ENCODE results near the gene EVC2. TPM values are rescaled to one million over a fixed set of nuclear protein-coding genes. Genes with fewer than 3 reads are reported as not detected.

The EVC2 gene
- total RNA-seq, 4 donors from 2014 or later, result 7.8 to 22.2 (median 9.9) TPM

- no peak overlapping the region for H3K27ac ChIP-seq
- WGBS, result 94% methylated on average over 5 of the region's 5 CpGs
- peaks cover 32% of the 10 kb centered on the region for H3K4me1 ChIP-seq
- TF ChIP-seq POLR2AphosphoS5 (IDR thresholded peaks at IDR 0.05), result no peak
- no peak for TF ChIP-seq POLR2A (IDR thresholded peaks at IDR 0.05)
- TF ChIP-seq, protein P1, sequence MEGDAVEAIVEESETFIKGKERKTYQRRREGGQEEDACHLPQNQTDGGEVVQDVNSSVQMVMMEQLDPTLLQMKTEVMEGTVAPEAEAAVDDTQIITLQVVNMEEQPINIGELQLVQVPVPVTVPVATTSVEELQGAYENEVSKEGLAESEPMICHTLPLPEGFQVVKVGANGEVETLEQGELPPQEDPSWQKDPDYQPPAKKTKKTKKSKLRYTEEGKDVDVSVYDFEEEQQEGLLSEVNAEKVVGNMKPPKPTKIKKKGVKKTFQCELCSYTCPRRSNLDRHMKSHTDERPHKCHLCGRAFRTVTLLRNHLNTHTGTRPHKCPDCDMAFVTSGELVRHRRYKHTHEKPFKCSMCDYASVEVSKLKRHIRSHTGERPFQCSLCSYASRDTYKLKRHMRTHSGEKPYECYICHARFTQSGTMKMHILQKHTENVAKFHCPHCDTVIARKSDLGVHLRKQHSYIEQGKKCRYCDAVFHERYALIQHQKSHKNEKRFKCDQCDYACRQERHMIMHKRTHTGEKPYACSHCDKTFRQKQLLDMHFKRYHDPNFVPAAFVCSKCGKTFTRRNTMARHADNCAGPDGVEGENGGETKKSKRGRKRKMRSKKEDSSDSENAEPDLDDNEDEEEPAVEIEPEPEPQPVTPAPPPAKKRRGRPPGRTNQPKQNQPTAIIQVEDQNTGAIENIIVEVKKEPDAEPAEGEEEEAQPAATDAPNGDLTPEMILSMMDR (IDR thresholded peaks at IDR 0.05), result no peak
- DNase-seq (ENCODE audit: low spot score in 2 of 2), result no peak
- no peaks in the 10 kb centered on the region for H3K27me3 ChIP-seq
- no peaks in the 10 kb centered on the region for H3K36me3 ChIP-seq
- no peaks in the 10 kb centered on the region for H3K9me3 ChIP-seq
- no peak overlapping the region for H3K4me3 ChIP-seq
These were observed 4.5 kb downstream of the EVC2 start for GRCh38 chr4:5703831-5704230.

- no peak overlapping the region for H3K4me3 ChIP-seq
- TF ChIP-seq, protein P1 (IDR thresholded peaks at IDR 0.05), result no peak
- no peak for TF ChIP-seq POLR2AphosphoS5 (IDR thresholded peaks at IDR 0.05)
- TF ChIP-seq POLR2A (IDR thresholded peaks at IDR 0.05), result no peak
- no peak for TF ChIP-seq EP300 (IDR thresholded peaks at IDR 0.05)
- H3K27ac ChIP-seq, result no peak overlapping the region
- no peak for DNase-seq (ENCODE audit: low spot score in 2 of 2)
- H3K9me3 ChIP-seq, result no peaks in the 10 kb centered on the region
- H3K27me3 ChIP-seq, result no peaks in the 10 kb centered on the region
- H3K4me1 ChIP-seq, result peaks cover 13% of the 10 kb centered on the region
- peaks cover 3% of the 10 kb centered on the region for H3K36me3 ChIP-seq
- WGBS, result 95% methylated on average over 8 of the region's 8 CpGs
These were observed 6.4 kb downstream of the EVC2 start for GRCh38 chr4:5701971-5702370.

GRCh38 chr4:5700459-5700858, 7.9 kb downstream of the EVC2 start:
- Histone ChIP-seq H3K4me3 (no peak overlapping the region), H3K27ac (no peak overlapping the region), H3K36me3 (peaks cover 14% of the 10 kb centered on the region), H3K27me3 (no peaks in the 10 kb centered on the region), H3K4me1 (peaks cover 6% of the 10 kb centered on the region), H3K9me3 (no peaks in the 10 kb centered on the region)
- TF ChIP-seq POLR2AphosphoS5 (IDR thresholded peaks at IDR 0.05) (no peak), EP300 (IDR thresholded peaks at IDR 0.05) (no peak)
- DNase-seq (ENCODE audit: low spot score in 2 of 2), result no peak
- WGBS, result 86% methylated on average over 5 of the region's 5 CpGs

DNA sequence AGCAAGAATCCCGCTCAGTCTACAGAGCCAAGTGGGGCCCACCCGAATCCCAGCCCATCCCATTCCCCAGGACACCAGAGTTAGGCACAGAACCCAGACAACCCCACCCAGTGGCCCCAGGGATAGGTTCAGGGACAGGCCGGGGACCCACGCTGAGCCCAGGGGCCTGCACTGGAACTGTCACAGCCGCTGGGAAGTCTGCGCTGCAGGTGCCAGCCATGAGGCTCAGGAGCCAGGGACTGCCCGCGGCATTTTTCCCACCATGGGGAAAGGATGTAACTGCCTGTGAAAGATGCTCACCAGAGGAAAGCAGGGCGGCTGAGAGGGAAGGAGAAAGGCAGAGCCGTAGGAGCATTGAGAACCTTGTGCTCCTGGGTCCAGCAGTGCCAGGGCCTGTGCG, 12.0 kb downstream of the EVC2 start:
- Histone ChIP-seq H3K9me3 (no peaks in the 10 kb centered on the region), H3K27me3 (no peaks in the 10 kb centered on the region), H3K27ac (no peak overlapping the region), H3K36me3 (peaks cover 41% of the 10 kb centered on the region), H3K4me3 (no peak overlapping the region), H3K4me1 (no peaks in the 10 kb centered on the region)
- TF ChIP-seq POLR2A (IDR thresholded peaks at IDR 0.05), result no peak
- TF ChIP-seq POLR2AphosphoS5 (IDR thresholded peaks at IDR 0.05), result no peak
- TF ChIP-seq EP300 (IDR thresholded peaks at IDR 0.05), result no peak
- TF ChIP-seq, protein P1 (IDR thresholded peaks at IDR 0.05), result no peak
- DNase-seq (ENCODE audit: low spot score in 2 of 2), result no peak
- WGBS, result 90% methylated on average over 10 of the region's 11 CpGs

DNA sequence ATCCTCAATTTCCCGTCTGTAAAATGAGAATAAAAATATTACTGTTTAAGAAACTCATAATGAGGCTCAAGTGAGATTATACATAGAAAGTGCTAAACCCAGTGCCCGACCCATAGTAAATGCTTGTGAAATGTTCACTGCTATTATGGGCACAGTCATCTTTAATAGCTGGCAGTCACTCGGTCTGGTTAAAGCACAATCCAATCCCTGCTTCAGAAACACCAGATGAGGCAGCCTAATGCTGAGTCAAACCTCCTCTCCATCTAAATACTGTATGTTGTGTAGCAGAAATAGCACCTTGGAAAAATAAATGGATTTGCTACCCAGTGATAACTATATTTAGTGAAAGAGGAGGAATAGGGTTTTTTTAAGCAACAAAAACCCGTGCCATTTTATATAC, 14.5 kb downstream of the EVC2 start:
- H3K4me3 ChIP-seq, result no peak overlapping the region
- 80% methylated on average over 4 of the region's 4 CpGs for WGBS
- no peak for DNase-seq (ENCODE audit: low spot score in 2 of 2)
- no peaks in the 10 kb centered on the region for H3K9me3 ChIP-seq
- H3K36me3 ChIP-seq, result peaks cover 59% of the 10 kb centered on the region
- no peak overlapping the region for H3K27ac ChIP-seq
- TF ChIP-seq POLR2A (IDR thresholded peaks at IDR 0.05) (no peak), POLR2AphosphoS5 (IDR thresholded peaks at IDR 0.05) (no peak), EP300 (IDR thresholded peaks at IDR 0.05) (no peak)
- TF ChIP-seq, protein P1 (IDR thresholded peaks at IDR 0.05), result no peak
- H3K27me3 ChIP-seq, result no peaks in the 10 kb centered on the region
- H3K4me1 ChIP-seq, result no peaks in the 10 kb centered on the region

DNA sequence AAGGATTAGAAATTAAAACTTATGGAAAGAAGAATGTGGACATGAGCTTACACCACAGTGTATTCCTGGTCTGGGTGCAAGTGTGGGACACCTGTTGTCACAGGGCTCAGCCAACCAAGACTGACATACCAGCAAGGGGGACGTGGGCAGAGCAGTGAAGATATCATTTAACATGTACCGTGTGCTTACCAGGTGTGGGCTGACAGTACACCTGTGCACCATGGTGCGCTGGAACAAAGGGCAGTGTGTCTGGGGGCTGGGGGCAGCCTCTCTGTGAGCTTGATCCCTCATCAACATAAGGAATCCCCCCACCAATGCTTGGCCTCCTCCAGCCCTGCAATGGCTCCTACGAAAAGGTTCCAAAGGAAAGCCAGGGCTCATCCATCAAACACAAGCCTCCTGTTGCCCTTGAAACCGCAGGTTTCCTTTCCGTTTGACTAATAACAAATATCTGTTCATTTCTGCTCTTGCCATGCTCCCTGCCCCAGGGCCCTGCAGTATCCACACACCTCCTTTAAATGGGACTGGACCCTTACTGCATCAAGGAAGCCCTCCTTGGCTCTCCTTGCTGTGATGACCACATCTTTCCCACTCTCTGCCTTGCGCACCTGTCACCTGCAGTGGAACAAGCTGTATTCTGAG, 16.7 kb downstream of the EVC2 start:
- H3K9me3 ChIP-seq, result no peaks in the 10 kb centered on the region
- DNase-seq (ENCODE audit: low spot score in 2 of 2), result no peak
- H3K27me3 ChIP-seq, result no peaks in the 10 kb centered on the region
- H3K36me3 ChIP-seq, result peaks cover 74% of the 10 kb centered on the region
- no peak overlapping the region for H3K4me3 ChIP-seq
- H3K4me1 ChIP-seq, result no peaks in the 10 kb centered on the region
- no peak overlapping the region for H3K27ac ChIP-seq
- TF ChIP-seq EP300 (IDR thresholded peaks at IDR 0.05), result no peak
- TF ChIP-seq POLR2A (IDR thresholded peaks at IDR 0.05), result no peak
- no peak for TF ChIP-seq POLR2AphosphoS5 (IDR thresholded peaks at IDR 0.05)
- TF ChIP-seq, protein P1 (IDR thresholded peaks at IDR 0.05), result no peak
- WGBS, result 89% methylated on average over 7 of the region's 7 CpGs
